ENCODE measurements around the gene EFHC1. TPM values are rescaled to one million over a fixed set of nuclear protein-coding genes. Genes with fewer than 3 reads are reported as not detected.

Gene EFHC1
- total RNA-seq, 2 experiments from 2014 or later: 20.7 to 24.8 TPM

- CTCF ChIA-PET (ENCODE audit: unreplicated experiment): no interaction called here
- H3K9me2 ChIP-seq (ENCODE audit: insufficient read depth, low read length): no peaks in the 10 kb centered on the region
- no peak for TF ChIP-seq CTCF (conservative IDR thresholded peaks at IDR 0.05; ENCODE audit: low read length)
- TF ChIP-seq EZH2phosphoT487 (IDR thresholded peaks at IDR 0.05; ENCODE audit: borderline replicate concordance, low read depth, low read length): no peak
- no peak overlapping the region for H3K27ac ChIP-seq (ENCODE audit: low read depth, low read length, poor library complexity, severe bottlenecking)
- peaks cover 15% of the 10 kb centered on the region for H3K36me3 ChIP-seq (ENCODE audit: insufficient read depth, low read length)
- BruUV-seq (replicated peaks): no TSS peak
- no peak overlapping the region for H3K4me3 ChIP-seq (ENCODE audit: low read depth, low read length, poor library complexity, severe bottlenecking)
- H3K4me1 ChIP-seq (ENCODE audit: insufficient read depth, low read length, poor library complexity, severe bottlenecking): peaks cover 31% of the 10 kb centered on the region
- no peak for DNase-seq (ENCODE audit: low spot score)
- intact Hi-C loops (cut with micrococcal nuclease; ENCODE audit: unreplicated experiment): no loop called here
- peaks cover 5% of the 10 kb centered on the region; the same call in 1 of the 2 replicates for H3K79me2 ChIP-seq (ENCODE audit: insufficient read depth, low read depth, low read length)
- H4K20me1 ChIP-seq (ENCODE audit: insufficient read depth, low read length): no peaks in the 10 kb centered on the region
- peak overlapping the region; percentile 48 for H3K4me2 ChIP-seq (ENCODE audit: low read length)
- POLR2A ChIA-PET: interaction anchor here (0.6 to 3.9 kb wide), 6 partner anchors 8 to 141 kb away, joined by 3 to 28 read pairs (median 6); no protein-coding TSS in a partner anchor
- H2AFZ ChIP-seq (ENCODE audit: low read length): no peak overlapping the region
- H3K9me3 ChIP-seq (ENCODE audit: low read length): no peaks in the 10 kb centered on the region
Observed at GRCh38 chr6:52522655-52523054, 102.5 kb downstream of the EFHC1 start.

DNA sequence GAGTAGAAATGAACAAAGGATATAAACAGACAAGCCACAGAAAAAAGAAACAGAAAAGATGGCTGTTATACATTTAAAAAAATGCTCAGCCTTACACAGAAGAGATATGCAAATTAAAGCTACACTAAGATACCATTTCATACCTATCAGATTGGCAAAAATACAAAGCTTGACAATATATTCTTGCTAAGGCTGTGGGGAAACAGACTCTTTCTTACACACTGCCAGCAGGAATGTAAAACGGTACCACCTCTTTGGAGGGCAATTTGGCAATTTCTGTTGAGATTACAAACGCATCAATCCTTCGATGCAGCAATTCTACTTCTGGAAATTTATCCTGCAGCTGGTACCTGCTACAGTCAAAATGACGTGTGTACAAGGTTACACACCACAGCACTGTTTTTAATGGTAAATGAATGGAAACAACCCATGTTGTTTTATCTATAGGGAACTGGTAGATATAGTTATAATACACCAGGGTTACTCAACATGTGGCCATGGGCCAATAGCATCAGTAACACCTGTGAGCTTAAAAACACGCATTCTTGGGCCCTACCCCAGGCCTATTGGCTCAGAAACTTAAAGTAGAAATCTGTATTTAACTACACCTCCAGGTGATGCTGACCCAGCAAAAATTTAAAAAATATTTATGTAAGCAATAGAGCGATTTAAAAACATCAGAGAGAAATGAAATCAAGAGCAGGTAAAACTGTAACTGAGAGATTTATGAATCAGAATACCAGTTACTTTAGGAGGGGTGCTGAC is 103.4 kb downstream of the EFHC1 start:
- CTCF ChIA-PET (ENCODE audit: unreplicated experiment): interaction anchor here (0.6 to 1.2 kb wide), 2 partner anchors 8 to 25 kb away, joined by 3 read pairs; no protein-coding TSS in a partner anchor
- peak overlapping the region; percentile 48 for H3K4me2 ChIP-seq (ENCODE audit: low read length)
- intact Hi-C loops (cut with micrococcal nuclease; ENCODE audit: unreplicated experiment): no loop called here
- POLR2A ChIA-PET: interaction anchor here (0.5 to 3.9 kb wide), 10 partner anchors 10 to 140 kb away, joined by 3 to 28 read pairs (median 4); no protein-coding TSS in a partner anchor
- peaks cover 23% of the 10 kb centered on the region for H3K36me3 ChIP-seq (ENCODE audit: insufficient read depth, low read length)
- H4K20me1 ChIP-seq (ENCODE audit: insufficient read depth, low read length): no peaks in the 10 kb centered on the region
- TF ChIP-seq EZH2phosphoT487 (IDR thresholded peaks at IDR 0.05; ENCODE audit: borderline replicate concordance, low read depth, low read length) (no peak), CTCF (conservative IDR thresholded peaks at IDR 0.05; ENCODE audit: low read length) (no peak)
- H3K4me1 ChIP-seq (ENCODE audit: insufficient read depth, low read length, poor library complexity, severe bottlenecking): peaks cover 31% of the 10 kb centered on the region
- no TSS peak for BruUV-seq (replicated peaks)
- H3K27ac ChIP-seq (ENCODE audit: low read depth, low read length, poor library complexity, severe bottlenecking): peak overlapping the region; percentile 2
- no peak overlapping the region for H3K4me3 ChIP-seq (ENCODE audit: low read depth, low read length, poor library complexity, severe bottlenecking)
- H3K79me2 ChIP-seq (ENCODE audit: insufficient read depth, low read depth, low read length): peaks cover 5% of the 10 kb centered on the region; the same call in 1 of the 2 replicates
- H2AFZ ChIP-seq (ENCODE audit: low read length): no peak overlapping the region
- no peaks in the 10 kb centered on the region for H3K9me3 ChIP-seq (ENCODE audit: low read length)
- no peaks in the 10 kb centered on the region for H3K9me2 ChIP-seq (ENCODE audit: insufficient read depth, low read length)
- DNase-seq (ENCODE audit: low spot score): no peak

- no TSS peak for BruUV-seq (replicated peaks)
Observed at GRCh38 chr6:52524918-52525317, 104.8 kb downstream of the EFHC1 start.

More at GRCh38 chr6:52524918-52525317, 104.8 kb downstream of the EFHC1 start:
- H3K36me3 ChIP-seq (ENCODE audit: insufficient read depth, low read length): peaks cover 27% of the 10 kb centered on the region
- no peaks in the 10 kb centered on the region for H3K9me3 ChIP-seq (ENCODE audit: low read length)
- H2AFZ ChIP-seq (ENCODE audit: low read length): no peak overlapping the region
- no peak overlapping the region for H3K4me3 ChIP-seq (ENCODE audit: low read depth, low read length, poor library complexity, severe bottlenecking)
- DNase-seq (ENCODE audit: low spot score): no peak
- ChIA-PET POLR2A (interaction anchor here (0.8 to 3.9 kb wide), 4 partner anchors 11 to 39 kb away, joined by 3 to 28 read pairs (median 4); no protein-coding TSS in a partner anchor), CTCF (ENCODE audit: unreplicated experiment) (interaction anchor here (0.7 to 1.9 kb wide), 3 partner anchors 11 to 50 kb away, joined by 3 to 8 read pairs (median 3); no protein-coding TSS in a partner anchor)
- peaks cover 5% of the 10 kb centered on the region; the same call in 1 of the 2 replicates for H3K79me2 ChIP-seq (ENCODE audit: insufficient read depth, low read depth, low read length)
- TF ChIP-seq CTCF (conservative IDR thresholded peaks at IDR 0.05; ENCODE audit: low read length): no peak
- TF ChIP-seq EZH2phosphoT487 (IDR thresholded peaks at IDR 0.05; ENCODE audit: borderline replicate concordance, low read depth, low read length): no peak
- no peak overlapping the region for H3K4me2 ChIP-seq (ENCODE audit: low read length)
- intact Hi-C loops (cut with micrococcal nuclease; ENCODE audit: unreplicated experiment): no loop called here
- H4K20me1 ChIP-seq (ENCODE audit: insufficient read depth, low read length): no peaks in the 10 kb centered on the region
- H3K9me2 ChIP-seq (ENCODE audit: insufficient read depth, low read length): no peaks in the 10 kb centered on the region
- peaks cover 40% of the 10 kb centered on the region for H3K4me1 ChIP-seq (ENCODE audit: insufficient read depth, low read length, poor library complexity, severe bottlenecking)
- no peak overlapping the region for H3K27ac ChIP-seq (ENCODE audit: low read depth, low read length, poor library complexity, severe bottlenecking)
